HG02852 (cell line): ENCODE data around the gene WNT8A.

Experiments used
- ATAC-seq: cut with Tn5 transposase; IDR thresholded peaks from one replicate; pipeline ENCODE4 v1.9.1; 2021; ENCODE audit warnings: mild to moderate bottlenecking, moderate library complexity; ENCODE audit not compliant: unreplicated experiment

Gene WNT8A

GRCh38 chr5:138091685-138092084 lies 7.9 kb downstream of the WNT8A start:
- ATAC-seq, result no peak

GRCh38 chr5:138092301-138092700 lies 8.5 kb downstream of the WNT8A start:
- ATAC-seq, result no peak

GRCh38 chr5:138093036-138093435 lies 9.2 kb downstream of the WNT8A start:
- no peak for ATAC-seq

- no peak for ATAC-seq
Observed at GRCh38 chr5:138095100-138095907, 11.5 kb downstream of the WNT8A start.

GRCh38 chr5:138096363-138096762 lies 12.5 kb downstream of the WNT8A start:
- no peak for ATAC-seq

GRCh38 chr5:138096997-138097828 lies 13.4 kb downstream of the WNT8A start:
- ATAC-seq, result no peak

GRCh38 chr5:138102454-138103318 lies 18.9 kb downstream of the WNT8A start:
- ATAC-seq, result no peak

- no peak for ATAC-seq
Observed at GRCh38 chr5:138103319-138103637, 19.4 kb downstream of the WNT8A start.

GRCh38 chr5:138105709-138106108 lies 21.9 kb downstream of the WNT8A start:
- ATAC-seq, result no peak

- ATAC-seq, result no peak
Observed at GRCh38 chr5:138107213-138107612, 23.4 kb downstream of the WNT8A start.

GRCh38 chr5:138109463-138110265 lies 25.8 kb downstream of the WNT8A start:
- ATAC-seq, result no peak

- ATAC-seq, result no peak
Observed at GRCh38 chr5:138110266-138110963, 26.6 kb downstream of the WNT8A start.

GRCh38 chr5:138111181-138111580 lies 27.3 kb downstream of the WNT8A start:
- ATAC-seq, result no peak

GRCh38 chr5:138111937-138112336 lies 28.1 kb downstream of the WNT8A start:
- no peak for ATAC-seq

- no peak for ATAC-seq
Observed at GRCh38 chr5:138115254-138115653, 31.4 kb downstream of the WNT8A start.

- no peak for ATAC-seq
Observed at GRCh38 chr5:138128334-138128733, 44.5 kb downstream of the WNT8A start.

GRCh38 chr5:138129347-138129746 lies 45.5 kb downstream of the WNT8A start:
- no peak for ATAC-seq

- no peak for ATAC-seq
Observed at GRCh38 chr5:138132543-138132942, 48.7 kb downstream of the WNT8A start.

- peak; percentile 43 for ATAC-seq
Observed at GRCh38 chr5:138138949-138139780, 55.3 kb downstream of the WNT8A start, which contains the start of gene NME5. Gene NME5, minus strand, starts transcription at chr5:138139428. Its CDS starts 648 bp downstream, at chr5:138138780.
